HG02763 (cell line): ENCODE data around the gene ERP27.

Source experiments
- ATAC-seq: cut with Tn5 transposase; IDR thresholded peaks from one replicate; pipeline ENCODE4 v1.9.1; 2021; ENCODE audit warnings: mild to moderate bottlenecking, moderate library complexity; ENCODE audit not compliant: unreplicated experiment

Gene ERP27

GRCh38 chr12:14904854-14905253, 33.5 kb downstream of the ERP27 start:
- ATAC-seq: no peak

- no peak for ATAC-seq
These were observed 34.8 kb downstream of the ERP27 start for GRCh38 chr12:14903386-14904098.

GRCh38 chr12:14902465-14902864, 35.9 kb downstream of the ERP27 start:
- no peak for ATAC-seq

GRCh38 chr12:14901228-14901562, 37.1 kb downstream of the ERP27 start:
- ATAC-seq: no peak

GRCh38 chr12:14900521-14901227, 37.7 kb downstream of the ERP27 start:
- no peak for ATAC-seq

GRCh38 chr12:14896521-14897169, 41.7 kb downstream of the ERP27 start:
- ATAC-seq: no peak

GRCh38 chr12:14893506-14894250, 44.7 kb downstream of the ERP27 start:
- no peak for ATAC-seq

GRCh38 chr12:14892726-14893505, 45.4 kb downstream of the ERP27 start:
- ATAC-seq: no peak

- ATAC-seq: no peak
These were observed 47.6 kb downstream of the ERP27 start for GRCh38 chr12:14890701-14891100.

GRCh38 chr12:14886271-14886670, 52.1 kb downstream of the ERP27 start:
- ATAC-seq: no peak

GRCh38 chr12:14885718-14886221, 52.6 kb downstream of the ERP27 start, which contains the start of gene MGP:
Gene MGP (minus strand): TSS chr12:14885854. CDS start chr12:14885791, 63 bp downstream.
- no peak for ATAC-seq

GRCh38 chr12:14884458-14884878, 53.9 kb downstream of the ERP27 start:
- peak; percentile 98 for ATAC-seq

- no peak for ATAC-seq
These were observed 54.7 kb downstream of the ERP27 start for GRCh38 chr12:14883686-14884085.

- no peak for ATAC-seq
These were observed 57.4 kb downstream of the ERP27 start for GRCh38 chr12:14880890-14881453.

GRCh38 chr12:14879222-14879933, 59.0 kb downstream of the ERP27 start:
- no peak for ATAC-seq

- no peak for ATAC-seq
These were observed 59.8 kb downstream of the ERP27 start for GRCh38 chr12:14878488-14878887.

GRCh38 chr12:14876833-14877232, 61.5 kb downstream of the ERP27 start:
- ATAC-seq: no peak

GRCh38 chr12:14874882-14875281, 63.5 kb downstream of the ERP27 start:
- ATAC-seq: no peak

GRCh38 chr12:14873440-14874185, 64.7 kb downstream of the ERP27 start:
- ATAC-seq: no peak
